Measurements from ENCODE around the gene RUNX2.

GRCh38 chr6:45371924-45372573 is 43.9 kb downstream of the RUNX2 start:
- TF ChIP-seq PATZ1 (CRISPR knock-in tag; IDR thresholded peaks at IDR 0.05; ENCODE audit: borderline replicate concordance) (no peak), TSHZ2 (CRISPR knock-in tag; IDR thresholded peaks at IDR 0.05) (no peak), RARB (CRISPR knock-in tag; IDR thresholded peaks at IDR 0.05) (no peak), OSR1 (CRISPR knock-in tag; IDR thresholded peaks at IDR 0.05) (no peak), ZNF8 (CRISPR knock-in tag; IDR thresholded peaks at IDR 0.05) (no peak), TCF4 (CRISPR knock-in tag; IDR thresholded peaks at IDR 0.05; ENCODE audit: borderline replicate concordance) (no peak), ZFP30 (CRISPR knock-in tag; IDR thresholded peaks at IDR 0.05) (no peak)
